CD14-positive monocyte (primary cell): Measurements from ENCODE around the gene MAPRE2. TPM values are rescaled to one million over a fixed set of nuclear protein-coding genes. Genes with fewer than 3 reads are reported as not detected.
A peak's percentile ranks its signal among the peaks of the same experiment; 100 is the strongest.

Source experiments
- DNase-seq, 3 donors: peaks; one replicate each; pipeline ENCODE4 v3.0.0-alpha.2; 2011 to 2022
- H2AFZ ChIP-seq: 2 replicates; pipeline ENCODE4 v1.6.0; 2012; ENCODE audit warnings: mild to moderate bottlenecking, low read depth, low read length, inconsistent platforms; ENCODE audit not compliant: insufficient read depth, poor library complexity, severe bottlenecking
- H3K27ac ChIP-seq, 2 donors: 1 replicate in 1 of 2; 2 replicates in 1 of 2; pipeline ENCODE4 v1.5.1; 2012 to 2013; ENCODE audit warnings: low read length in 2 of 2, control low read depth in 1 of 2, inconsistent platforms in 1 of 2, low read depth in 1 of 2, mild to moderate bottlenecking in 1 of 2
- H3K27me3 ChIP-seq, 2 donors: one replicate each; pipeline versions ENCODE4 v1.6.0 to v1.6.1; 2011 to 2013; ENCODE audit warnings: low read length in 2 of 2; ENCODE audit not compliant: control insufficient read depth in 2 of 2, insufficient read depth in 2 of 2
- H3K36me3 ChIP-seq, 2 donors: replicated peaks in 1 of 2; 1 replicate in 1 of 2; 2 replicates in 1 of 2; pipeline versions ENCODE4 v1.5.1 to v1.6.1; 2012 to 2013; ENCODE audit warnings: low read length in 2 of 2, control low read depth in 1 of 2, inconsistent platforms in 1 of 2, mild to moderate bottlenecking in 1 of 2; ENCODE audit not compliant: insufficient read depth in 2 of 2, control insufficient read depth in 1 of 2
- H3K4me1 ChIP-seq, 2 donors: 1 replicate in 1 of 2; 2 replicates in 1 of 2; pipeline versions ENCODE4 v1.5.1 to v1.6.1; 2012 to 2013; ENCODE audit warnings: low read length in 2 of 2, control low read depth in 1 of 2, inconsistent platforms in 1 of 2, mild to moderate bottlenecking in 1 of 2, moderate library complexity in 1 of 2; ENCODE audit not compliant: insufficient read depth in 2 of 2, control insufficient read depth in 1 of 2
- H3K4me2 ChIP-seq: replicated peaks from 2 replicates; pipeline ENCODE3; 2012; ENCODE audit warnings: low read length, moderate library complexity, mild to moderate bottlenecking; ENCODE audit not compliant: poor library complexity, severe bottlenecking; ENCODE audit errors: extremely low read depth
- H3K4me3 ChIP-seq, 3 experiments: fragments of 200-600 bp in 1 of 3; sonication (generic) in 1 of 3; replicated peaks in 1 of 3; 1 replicate in 2 of 3; 2 replicates in 1 of 3; pipeline ENCODE4 v1.5.1; 2011 to 2013; ENCODE audit warnings: low read length in 3 of 3, mild to moderate bottlenecking in 3 of 3, control low read depth in 2 of 3, low read depth in 2 of 3, inconsistent platforms in 1 of 3, moderate library complexity in 1 of 3
- H3K79me2 ChIP-seq: 2 replicates; pipeline ENCODE4 v1.6.0; 2012; ENCODE audit warnings: mild to moderate bottlenecking, control low read depth, inconsistent platforms, low read length, moderate library complexity; ENCODE audit not compliant: insufficient read depth
- H3K9ac ChIP-seq: 2 replicates; pipeline ENCODE4 v1.6.0; 2017; ENCODE audit warnings: low read length, mild to moderate bottlenecking; ENCODE audit not compliant: insufficient read depth, poor library complexity, severe bottlenecking
- H3K9me3 ChIP-seq, 2 donors: replicated peaks in 1 of 2; 1 replicate in 1 of 2; 2 replicates in 1 of 2; pipeline versions ENCODE4 v1.5.1 to v1.6.1; 2012 to 2013; ENCODE audit warnings: low read length in 2 of 2, control low read depth in 1 of 2; ENCODE audit not compliant: control insufficient read depth in 1 of 2, insufficient read depth in 1 of 2
- H4K20me1 ChIP-seq: 2 replicates; pipeline ENCODE4 v1.6.0; 2012; ENCODE audit warnings: mild to moderate bottlenecking, low read length, control low read depth, moderate library complexity; ENCODE audit not compliant: insufficient read depth
- H3K27ac Mint-ChIP-seq, 7 donors: one replicate each; pipeline ENCODE4 v1.8.0; 2020; ENCODE audit warnings: mild to moderate bottlenecking in 7 of 7, mixed read lengths in 7 of 7, moderate library complexity in 6 of 7, inconsistent platforms in 2 of 7
- H3K27me3 Mint-ChIP-seq, 3 donors: one replicate each; pipeline ENCODE4 v1.8.0; 2021 to 2022; ENCODE audit warnings: low read depth in 3 of 3, mild to moderate bottlenecking in 3 of 3, mixed read lengths in 3 of 3, moderate library complexity in 3 of 3, inconsistent platforms in 1 of 3
- H3K36me3 Mint-ChIP-seq, 2 donors: one replicate each; pipeline ENCODE4 v1.8.0; 2020; ENCODE audit warnings: mixed read lengths in 2 of 2, inconsistent platforms in 1 of 2, mild to moderate bottlenecking in 1 of 2
- H3K4me1 Mint-ChIP-seq: one replicate; pipeline ENCODE4 v1.8.0; 2020; ENCODE audit warnings: mild to moderate bottlenecking, mixed read lengths
- H3K4me3 Mint-ChIP-seq, 2 donors: one replicate each; pipeline ENCODE4 v1.8.0; 2020; ENCODE audit warnings: mild to moderate bottlenecking in 2 of 2, mixed read lengths in 2 of 2, moderate library complexity in 1 of 2
- H3K9me3 Mint-ChIP-seq, 7 donors: one replicate each; pipeline ENCODE4 v1.8.0; 2020 to 2022; ENCODE audit warnings: mixed read lengths in 7 of 7, mild to moderate bottlenecking in 6 of 7, moderate library complexity in 6 of 7, inconsistent platforms in 2 of 7
- CTCF ChIP-seq: fragments of 200-600 bp; IDR thresholded peaks from one replicate; pipeline ENCODE4 v1.8.0; 2022; ENCODE audit warnings: antibody characterized with exemption, mild to moderate bottlenecking
- WGBS: methylation state at CpG from one replicate; pipeline ENCODE4 v1.1.5; 2013; ENCODE audit warnings: missing lambda C conversion rate; ENCODE audit not compliant: insufficient coverage; 5-methylcytosine and 5-hydroxymethylcytosine counted together
- intact Hi-C, 2 donors: fragments of 100-400 bp; cut with micrococcal nuclease; formaldehyde crosslinking; loops; one replicate each; pipeline versions ENCODE4 v1.15.0 to v1.15.1; 2023
- polyA plus RNA-seq, 3 donors: library from polyadenylated mRNA; depleted of rRNA in 1 of 3; unstranded in 2 of 3; stranded (reverse) in 1 of 3; fragments of 300-500 nt in 2 of 3; fragments of >200 nt in 1 of 3; fragmentation: Illumina TruSeq in 2 of 3; gene quantifications; 1 replicate in 2 of 3; 2 replicates in 1 of 3; pipeline ENCODE4 v1.2.3, GENCODE V29; 2012 to 2021

The MAPRE2 gene
- polyA plus RNA-seq, 3 donors, result 22.0 to 48.1 (median 37.1) TPM

GRCh38 chr18:35042389-35043071, 1.3 kb downstream of the MAPRE2 start:
- Mint-ChIP-seq H3K9me3 (peaks cover 0 to 2% (median 0%) of the 10 kb centered on the region in 7 donors), H3K27me3 (peaks cover 0 to 2% (median 0%) of the 10 kb centered on the region in 3 donors), H3K27ac (peak overlapping the region; percentile 96 to 99 (median 98)), H3K4me3 (peak overlapping the region; percentile 98 to 100), H3K4me1 (peaks cover 87% of the 10 kb centered on the region), H3K36me3 (no peaks in the 10 kb centered on the region)
- peak overlapping the region; percentile 95 for H3K4me2 ChIP-seq
- H3K4me1 ChIP-seq, result peaks cover 72 to 87% of the 10 kb centered on the region in 2 donors
- H4K20me1 ChIP-seq, result peaks cover 10% of the 10 kb centered on the region
- peak; percentile 36 to 52 (median 44) for DNase-seq
- H3K9me3 ChIP-seq, result no peaks in the 10 kb centered on the region
- intact Hi-C loops, result no loop called here
- H3K4me3 ChIP-seq, result peak overlapping the region; percentile 61 to 96 (median 95)
- peak overlapping the region; percentile 16 for H3K9ac ChIP-seq
- H3K36me3 ChIP-seq, result no peaks in the 10 kb centered on the region
- no peak for TF ChIP-seq CTCF
- no CpG with 5 or more reads among the region's 5 CpGs for WGBS
- peaks cover 54% of the 10 kb centered on the region for H3K79me2 ChIP-seq
- no peak overlapping the region for H2AFZ ChIP-seq
- H3K27me3 ChIP-seq, result no peaks in the 10 kb centered on the region
- peak overlapping the region in 1 of 2 donors; percentile 95 for H3K27ac ChIP-seq

DNA sequence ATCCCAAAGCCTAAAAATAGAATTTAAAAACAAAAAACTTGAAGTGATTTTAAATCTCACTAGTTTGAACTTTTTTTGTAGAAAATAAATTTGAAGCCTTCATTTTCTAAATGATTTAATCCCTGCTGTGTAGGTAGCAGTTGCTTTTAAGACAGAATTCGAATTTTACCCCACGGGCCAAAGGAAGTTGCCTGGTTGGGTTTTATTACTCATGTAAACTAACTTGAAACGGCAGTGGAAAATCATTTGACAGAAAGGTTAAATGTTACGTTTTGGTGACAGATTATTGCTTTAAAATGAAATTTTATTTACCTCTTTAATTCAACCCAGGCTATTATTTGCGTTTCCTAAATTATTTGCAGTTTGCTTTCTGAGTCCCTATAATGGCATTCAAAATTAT, 2.0 kb downstream of the MAPRE2 start:
- peaks cover 0 to 2% (median 0%) of the 10 kb centered on the region in 3 donors for H3K27me3 Mint-ChIP-seq
- H3K27me3 ChIP-seq, result no peaks in the 10 kb centered on the region
- peak overlapping the region in 1 of 2 donors; percentile 95 for H3K27ac ChIP-seq
- no peak overlapping the region for H2AFZ ChIP-seq
- peak overlapping the region in 6 of 7 donors; percentile 96 to 99 (median 98) for H3K27ac Mint-ChIP-seq
- peaks cover 0 to 3% of the 10 kb centered on the region in 2 donors for H3K9me3 ChIP-seq
- peaks cover 85% of the 10 kb centered on the region for H3K4me1 Mint-ChIP-seq
- H3K79me2 ChIP-seq, result peaks cover 61% of the 10 kb centered on the region
- H3K4me3 Mint-ChIP-seq, result peak overlapping the region; percentile 98 to 100
- H3K36me3 Mint-ChIP-seq, result peaks cover 3 to 5% of the 10 kb centered on the region in 2 donors
- no peak for DNase-seq
- TF ChIP-seq CTCF, result no peak
- H3K4me3 ChIP-seq, result peak overlapping the region in 1 of 3 experiments; percentile 96
- peaks cover 67 to 80% of the 10 kb centered on the region in 2 donors for H3K4me1 ChIP-seq
- peaks cover 10% of the 10 kb centered on the region for H4K20me1 ChIP-seq
- H3K9me3 Mint-ChIP-seq, result peaks cover 0 to 5% (median 0%) of the 10 kb centered on the region in 7 donors
- H3K4me2 ChIP-seq, result peak overlapping the region; percentile 95
- H3K9ac ChIP-seq, result no peak overlapping the region
- H3K36me3 ChIP-seq, result no peaks in the 10 kb centered on the region
- intact Hi-C loops, result no loop called here
- no CpG with 5 or more reads among the region's 5 CpGs for WGBS
